Liver (tissue), 9 donors: Measurements from ENCODE around the gene TRPC4. TPM values are rescaled to one million over a fixed set of nuclear protein-coding genes. Genes with fewer than 3 reads are reported as not detected.

Experiments
- DNase-seq: peaks from one replicate; pipeline ENCODE4 v3.0.0-alpha.2; 2017; ENCODE audit warnings: low spot score
- H3K27ac ChIP-seq, 2 donors: one replicate each; pipeline ENCODE4 v1.7.0; 2013; ENCODE audit warnings: inconsistent platforms in 2 of 2, low read length in 2 of 2, control low read depth in 1 of 2, low read depth in 1 of 2, mild to moderate bottlenecking in 1 of 2
- H3K27me3 ChIP-seq, 4 donors: one replicate each; pipeline versions ENCODE4 v1.6.1 to v1.7.0; 2013; ENCODE audit warnings: low read length in 3 of 4, inconsistent platforms in 1 of 4, mild to moderate bottlenecking in 1 of 4, moderate library complexity in 1 of 4; ENCODE audit not compliant: control insufficient read depth in 4 of 4, insufficient read depth in 4 of 4
- H3K36me3 ChIP-seq, 4 donors: one replicate each; pipeline versions ENCODE4 v1.6.1 to v1.7.0; 2013; ENCODE audit warnings: low read length in 3 of 4, mild to moderate bottlenecking in 3 of 4, low read depth in 1 of 4, moderate library complexity in 1 of 4; ENCODE audit not compliant: control insufficient read depth in 4 of 4, insufficient read depth in 3 of 4
- H3K4me1 ChIP-seq, 4 donors: one replicate each; pipeline versions ENCODE4 v1.6.1 to v1.7.0; 2013; ENCODE audit warnings: low read length in 3 of 4, mild to moderate bottlenecking in 3 of 4, moderate library complexity in 1 of 4; ENCODE audit not compliant: control insufficient read depth in 4 of 4, insufficient read depth in 4 of 4
- H3K4me3 ChIP-seq, 3 donors: one replicate each; pipeline versions ENCODE4 v1.6.1 to v1.7.0; 2013; ENCODE audit warnings: low read length in 3 of 3, control low read depth in 1 of 3, low read depth in 1 of 3, mild to moderate bottlenecking in 1 of 3
- H3K9ac ChIP-seq, 2 donors: one replicate each; pipeline ENCODE4 v1.7.0; 2013; ENCODE audit warnings: low read length in 2 of 2, mild to moderate bottlenecking in 2 of 2, moderate library complexity in 2 of 2, control low read depth in 1 of 2, low read depth in 1 of 2
- H3K9me3 ChIP-seq, 4 donors: one replicate each; pipeline versions ENCODE4 v1.6.1 to v1.7.0; 2013; ENCODE audit warnings: low read length in 3 of 4; ENCODE audit not compliant: control insufficient read depth in 4 of 4
- EGR1 ChIP-seq, 2 donors: IDR thresholded peaks; 2 replicates each; pipeline ENCODE4 v1.6.1; 2016 to 2018; ENCODE audit warnings: antibody characterized with exemption in 2 of 2, low read depth in 2 of 2
- FOXA1 ChIP-seq: IDR thresholded peaks from 2 replicates; pipeline ENCODE4 v1.6.1; 2016; ENCODE audit warnings: antibody characterized with exemption
- FOXA2 ChIP-seq: IDR thresholded peaks from 2 replicates; pipeline ENCODE4 v1.6.1; 2016; ENCODE audit warnings: antibody characterized with exemption
- GABPA ChIP-seq, 2 donors: IDR thresholded peaks in 1 of 2; conservative IDR thresholded peaks in 1 of 2; 2 replicates each; pipeline ENCODE4 v1.6.1; 2016; ENCODE audit warnings: antibody characterized with exemption in 2 of 2, mild to moderate bottlenecking in 1 of 2, moderate library complexity in 1 of 2
- HNF4A ChIP-seq, 2 donors: conservative IDR thresholded peaks; 2 replicates each; pipeline ENCODE4 v1.6.1; 2016; ENCODE audit warnings: antibody characterized with exemption in 2 of 2, mild to moderate bottlenecking in 2 of 2
- HNF4G ChIP-seq: IDR thresholded peaks from 2 replicates; pipeline ENCODE4 v1.6.1; 2016; ENCODE audit warnings: antibody characterized with exemption
- JUND ChIP-seq, 2 donors: IDR thresholded peaks; 2 replicates each; pipeline ENCODE4 v1.6.1; 2016; ENCODE audit warnings: antibody characterized with exemption in 2 of 2
- NR2F2 ChIP-seq: IDR thresholded peaks from 2 replicates; pipeline ENCODE4 v1.6.1; 2016; ENCODE audit warnings: antibody characterized with exemption
- RXRA ChIP-seq, 2 donors: IDR thresholded peaks; 2 replicates each; pipeline ENCODE4 v1.6.1; 2017 to 2018; ENCODE audit warnings: antibody characterized with exemption in 2 of 2, mild to moderate bottlenecking in 1 of 2
- SP1 ChIP-seq: IDR thresholded peaks from 2 replicates; pipeline ENCODE4 v1.6.1; 2018; ENCODE audit warnings: antibody characterized with exemption, mild to moderate bottlenecking
- TAF1 ChIP-seq: conservative IDR thresholded peaks from 2 replicates; pipeline ENCODE4 v1.6.1; 2016; ENCODE audit warnings: antibody characterized with exemption, mild to moderate bottlenecking
- YY1 ChIP-seq: IDR thresholded peaks from 2 replicates; pipeline ENCODE4 v1.6.1; 2016; ENCODE audit warnings: antibody characterized with exemption, mild to moderate bottlenecking
- WGBS: extraction: QIAGEN DNeasy Blood & Tissue Kit; methylation state at CpG from one replicate; pipeline ENCODE4 v1.1.7; 2013; 5-methylcytosine and 5-hydroxymethylcytosine counted together
- polyA plus RNA-seq, 2 donors: library from polyadenylated mRNA; stranded (reverse) in 1 of 2; unstranded in 1 of 2; fragments of 200-250 nt in 1 of 2; fragments of >200 nt in 1 of 2; fragmentation: Nextera tagmentation in 1 of 2; extraction: Ambion mirVana in 1 of 2; gene quantifications; one replicate each; pipeline versions ENCODE4 v1.2.1 to v1.2.3, GENCODE V29; 2013 to 2015
- total RNA-seq, 2 donors: library from RNA; depleted of rRNA; stranded (reverse); fragments of >200 nt; gene quantifications; one replicate each; pipeline ENCODE4 v1.2.3, GENCODE V29; 2014
- TF ChIP-seq, protein P1 (sequence below): fragments of 150-350 bp; IDR thresholded peaks from 2 replicates; pipeline ENCODE4 v1.5.1; 2017; ENCODE audit warnings: improper control_type of control experiment, low read depth, low read length; ENCODE audit not compliant: missing input control
- TF ChIP-seq, protein P2 (sequence below): IDR thresholded peaks from 2 replicates; pipeline ENCODE4 v1.6.1; 2016; ENCODE audit warnings: antibody characterized with exemption
- TF ChIP-seq, protein P3 (sequence below): IDR thresholded peaks from 2 replicates; pipeline ENCODE4 v1.6.1; 2016; ENCODE audit warnings: antibody characterized with exemption
- TF ChIP-seq, protein P4 (sequence below): IDR thresholded peaks from 2 replicates; pipeline ENCODE4 v1.6.1; 2016; ENCODE audit warnings: antibody characterized with exemption, mild to moderate bottlenecking
- TF ChIP-seq, protein P5 (sequence below): IDR thresholded peaks from 2 replicates; pipeline ENCODE4 v1.6.1; 2016; ENCODE audit warnings: antibody characterized with exemption
- donor health status: healthy.
- donor health status: healthy.
- donor health status: healthy.
- donor health status: healthy.
- donor health status: healthy.

The TRPC4 gene
- total and polyA plus RNA-seq, 4 donors, result 0.04 to 0.17 (median 0.05) TPM; not detected in 1

DNA sequence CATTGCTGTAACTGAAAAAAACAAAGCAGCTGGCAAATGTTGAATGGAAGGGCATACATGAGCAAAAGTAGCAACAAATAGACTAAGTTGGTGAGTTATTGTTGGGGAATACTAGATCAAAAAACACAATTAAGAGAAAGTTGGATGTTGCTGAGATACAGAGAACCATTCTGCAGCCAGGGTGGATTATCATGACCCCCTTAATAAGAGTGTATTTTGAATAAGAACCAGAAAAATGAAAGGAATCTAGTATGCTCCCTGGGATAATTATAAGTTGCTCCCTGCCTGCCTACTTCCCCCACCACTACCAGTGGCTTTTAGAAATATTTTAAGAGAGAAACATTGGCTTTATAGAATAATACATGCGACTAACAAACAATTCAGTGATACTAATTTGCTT, 14.5 kb upstream of the TRPC4 start:
- DNase-seq, result no peak
- H3K4me1 ChIP-seq, result no peaks in the 10 kb centered on the region
- no peak overlapping the region for H3K9ac ChIP-seq
- H3K9me3 ChIP-seq, result no peaks in the 10 kb centered on the region
- no peaks in the 10 kb centered on the region for H3K36me3 ChIP-seq
- TF ChIP-seq GABPA (IDR thresholded peaks at IDR 0.05 in 1 of 2, conservative IDR thresholded peaks at IDR 0.05 in 1 of 2) (no peak), RXRA (IDR thresholded peaks at IDR 0.05) (no peak), YY1 (no peak), SP1 (no peak), HNF4G (no peak), TAF1 (no peak), FOXA1 (no peak), HNF4A (conservative IDR thresholded peaks at IDR 0.05) (no peak), JUND (IDR thresholded peaks at IDR 0.05) (no peak), EGR1 (IDR thresholded peaks at IDR 0.05; ENCODE audit: low read depth in 2 of 2) (no peak), FOXA2 (no peak), NR2F2 (no peak)
- TF ChIP-seq, protein P1, sequence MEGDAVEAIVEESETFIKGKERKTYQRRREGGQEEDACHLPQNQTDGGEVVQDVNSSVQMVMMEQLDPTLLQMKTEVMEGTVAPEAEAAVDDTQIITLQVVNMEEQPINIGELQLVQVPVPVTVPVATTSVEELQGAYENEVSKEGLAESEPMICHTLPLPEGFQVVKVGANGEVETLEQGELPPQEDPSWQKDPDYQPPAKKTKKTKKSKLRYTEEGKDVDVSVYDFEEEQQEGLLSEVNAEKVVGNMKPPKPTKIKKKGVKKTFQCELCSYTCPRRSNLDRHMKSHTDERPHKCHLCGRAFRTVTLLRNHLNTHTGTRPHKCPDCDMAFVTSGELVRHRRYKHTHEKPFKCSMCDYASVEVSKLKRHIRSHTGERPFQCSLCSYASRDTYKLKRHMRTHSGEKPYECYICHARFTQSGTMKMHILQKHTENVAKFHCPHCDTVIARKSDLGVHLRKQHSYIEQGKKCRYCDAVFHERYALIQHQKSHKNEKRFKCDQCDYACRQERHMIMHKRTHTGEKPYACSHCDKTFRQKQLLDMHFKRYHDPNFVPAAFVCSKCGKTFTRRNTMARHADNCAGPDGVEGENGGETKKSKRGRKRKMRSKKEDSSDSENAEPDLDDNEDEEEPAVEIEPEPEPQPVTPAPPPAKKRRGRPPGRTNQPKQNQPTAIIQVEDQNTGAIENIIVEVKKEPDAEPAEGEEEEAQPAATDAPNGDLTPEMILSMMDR, result no peak
- TF ChIP-seq, protein P2, sequence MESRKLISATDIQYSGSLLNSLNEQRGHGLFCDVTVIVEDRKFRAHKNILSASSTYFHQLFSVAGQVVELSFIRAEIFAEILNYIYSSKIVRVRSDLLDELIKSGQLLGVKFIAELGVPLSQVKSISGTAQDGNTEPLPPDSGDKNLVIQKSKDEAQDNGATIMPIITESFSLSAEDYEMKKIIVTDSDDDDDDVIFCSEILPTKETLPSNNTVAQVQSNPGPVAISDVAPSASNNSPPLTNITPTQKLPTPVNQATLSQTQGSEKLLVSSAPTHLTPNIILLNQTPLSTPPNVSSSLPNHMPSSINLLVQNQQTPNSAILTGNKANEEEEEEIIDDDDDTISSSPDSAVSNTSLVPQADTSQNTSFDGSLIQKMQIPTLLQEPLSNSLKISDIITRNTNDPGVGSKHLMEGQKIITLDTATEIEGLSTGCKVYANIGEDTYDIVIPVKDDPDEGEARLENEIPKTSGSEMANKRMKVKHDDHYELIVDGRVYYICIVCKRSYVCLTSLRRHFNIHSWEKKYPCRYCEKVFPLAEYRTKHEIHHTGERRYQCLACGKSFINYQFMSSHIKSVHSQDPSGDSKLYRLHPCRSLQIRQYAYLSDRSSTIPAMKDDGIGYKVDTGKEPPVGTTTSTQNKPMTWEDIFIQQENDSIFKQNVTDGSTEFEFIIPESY, result no peak
- TF ChIP-seq, protein P3, sequence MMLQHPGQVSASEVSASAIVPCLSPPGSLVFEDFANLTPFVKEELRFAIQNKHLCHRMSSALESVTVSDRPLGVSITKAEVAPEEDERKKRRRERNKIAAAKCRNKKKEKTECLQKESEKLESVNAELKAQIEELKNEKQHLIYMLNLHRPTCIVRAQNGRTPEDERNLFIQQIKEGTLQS, result no peak
- TF ChIP-seq, protein P4, sequence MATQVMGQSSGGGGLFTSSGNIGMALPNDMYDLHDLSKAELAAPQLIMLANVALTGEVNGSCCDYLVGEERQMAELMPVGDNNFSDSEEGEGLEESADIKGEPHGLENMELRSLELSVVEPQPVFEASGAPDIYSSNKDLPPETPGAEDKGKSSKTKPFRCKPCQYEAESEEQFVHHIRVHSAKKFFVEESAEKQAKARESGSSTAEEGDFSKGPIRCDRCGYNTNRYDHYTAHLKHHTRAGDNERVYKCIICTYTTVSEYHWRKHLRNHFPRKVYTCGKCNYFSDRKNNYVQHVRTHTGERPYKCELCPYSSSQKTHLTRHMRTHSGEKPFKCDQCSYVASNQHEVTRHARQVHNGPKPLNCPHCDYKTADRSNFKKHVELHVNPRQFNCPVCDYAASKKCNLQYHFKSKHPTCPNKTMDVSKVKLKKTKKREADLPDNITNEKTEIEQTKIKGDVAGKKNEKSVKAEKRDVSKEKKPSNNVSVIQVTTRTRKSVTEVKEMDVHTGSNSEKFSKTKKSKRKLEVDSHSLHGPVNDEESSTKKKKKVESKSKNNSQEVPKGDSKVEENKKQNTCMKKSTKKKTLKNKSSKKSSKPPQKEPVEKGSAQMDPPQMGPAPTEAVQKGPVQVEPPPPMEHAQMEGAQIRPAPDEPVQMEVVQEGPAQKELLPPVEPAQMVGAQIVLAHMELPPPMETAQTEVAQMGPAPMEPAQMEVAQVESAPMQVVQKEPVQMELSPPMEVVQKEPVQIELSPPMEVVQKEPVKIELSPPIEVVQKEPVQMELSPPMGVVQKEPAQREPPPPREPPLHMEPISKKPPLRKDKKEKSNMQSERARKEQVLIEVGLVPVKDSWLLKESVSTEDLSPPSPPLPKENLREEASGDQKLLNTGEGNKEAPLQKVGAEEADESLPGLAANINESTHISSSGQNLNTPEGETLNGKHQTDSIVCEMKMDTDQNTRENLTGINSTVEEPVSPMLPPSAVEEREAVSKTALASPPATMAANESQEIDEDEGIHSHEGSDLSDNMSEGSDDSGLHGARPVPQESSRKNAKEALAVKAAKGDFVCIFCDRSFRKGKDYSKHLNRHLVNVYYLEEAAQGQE, result no peak
- TF ChIP-seq, protein P5, sequence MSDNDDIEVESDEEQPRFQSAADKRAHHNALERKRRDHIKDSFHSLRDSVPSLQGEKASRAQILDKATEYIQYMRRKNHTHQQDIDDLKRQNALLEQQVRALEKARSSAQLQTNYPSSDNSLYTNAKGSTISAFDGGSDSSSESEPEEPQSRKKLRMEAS, result no peak
- H3K27me3 ChIP-seq, result no peaks in the 10 kb centered on the region
- WGBS, result 75% methylated on average over 1 of the region's 1 CpG
- H3K27ac ChIP-seq, result no peak overlapping the region
- H3K4me3 ChIP-seq, result no peak overlapping the region

DNA sequence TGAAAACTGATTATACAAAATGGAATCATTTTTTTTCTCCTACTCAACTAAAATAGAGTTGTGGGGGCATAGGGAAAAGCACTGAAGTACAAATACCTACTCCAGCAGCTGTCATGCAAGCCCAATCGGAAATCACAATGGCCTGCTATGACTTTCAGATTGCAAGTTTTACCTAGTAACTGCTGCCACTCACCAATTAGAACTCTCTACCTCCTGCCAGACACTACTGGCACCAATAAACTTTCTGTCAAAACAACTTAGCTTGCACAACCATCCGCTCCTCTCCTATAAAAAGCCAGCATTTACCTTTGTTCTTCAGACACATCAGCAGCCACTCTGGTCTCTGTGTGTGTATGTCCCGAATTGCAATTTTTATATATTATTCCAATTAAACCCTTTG, 9.3 kb upstream of the TRPC4 start:
- WGBS, result 79% methylated on average over 3 of the region's 3 CpGs
- Histone ChIP-seq H3K36me3 (no peaks in the 10 kb centered on the region), H3K4me1 (no peaks in the 10 kb centered on the region), H3K27me3 (peaks cover 0 to 6% (median 0%) of the 10 kb centered on the region in 4 donors), H3K27ac (no peak overlapping the region), H3K4me3 (no peak overlapping the region), H3K9me3 (no peaks in the 10 kb centered on the region), H3K9ac (no peak overlapping the region)
- no peak for DNase-seq
- TF ChIP-seq, protein P2, result no peak
- TF ChIP-seq, protein P4, result no peak
- TF ChIP-seq YY1 (no peak), FOXA1 (no peak), RXRA (IDR thresholded peaks at IDR 0.05) (no peak), JUND (IDR thresholded peaks at IDR 0.05) (no peak), HNF4G (no peak), HNF4A (conservative IDR thresholded peaks at IDR 0.05) (no peak), GABPA (IDR thresholded peaks at IDR 0.05 in 1 of 2, conservative IDR thresholded peaks at IDR 0.05 in 1 of 2) (no peak), TAF1 (no peak), FOXA2 (no peak)
- TF ChIP-seq, protein P3, result no peak
